ENCODE results near the gene TPST1.
"Not testable (repeated sequence)": the region's sequence is repeated elsewhere in the genome, so short reads cannot be mapped to it uniquely, and the experiment has no call there.

The TPST1 gene

DNA sequence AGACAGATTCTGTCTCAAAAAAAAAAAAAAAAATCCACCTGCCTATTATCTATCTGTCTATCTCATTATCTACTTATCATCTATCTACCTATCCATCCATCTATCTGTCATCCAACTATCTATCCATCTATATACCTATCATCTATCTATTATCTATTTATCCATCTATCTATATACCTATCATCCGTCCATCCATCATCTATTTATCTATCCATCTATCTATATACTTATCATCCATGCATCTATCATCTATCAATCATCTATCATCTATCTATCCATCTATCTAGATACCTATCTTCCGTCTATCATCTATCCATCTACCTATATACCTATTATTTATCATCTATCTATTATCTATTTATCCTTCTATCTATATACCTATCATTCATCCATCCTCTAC, 16.5 kb upstream of the TPST1 start:
- DNase-seq (ENCODE audit: low read depth) = no peak

DNA sequence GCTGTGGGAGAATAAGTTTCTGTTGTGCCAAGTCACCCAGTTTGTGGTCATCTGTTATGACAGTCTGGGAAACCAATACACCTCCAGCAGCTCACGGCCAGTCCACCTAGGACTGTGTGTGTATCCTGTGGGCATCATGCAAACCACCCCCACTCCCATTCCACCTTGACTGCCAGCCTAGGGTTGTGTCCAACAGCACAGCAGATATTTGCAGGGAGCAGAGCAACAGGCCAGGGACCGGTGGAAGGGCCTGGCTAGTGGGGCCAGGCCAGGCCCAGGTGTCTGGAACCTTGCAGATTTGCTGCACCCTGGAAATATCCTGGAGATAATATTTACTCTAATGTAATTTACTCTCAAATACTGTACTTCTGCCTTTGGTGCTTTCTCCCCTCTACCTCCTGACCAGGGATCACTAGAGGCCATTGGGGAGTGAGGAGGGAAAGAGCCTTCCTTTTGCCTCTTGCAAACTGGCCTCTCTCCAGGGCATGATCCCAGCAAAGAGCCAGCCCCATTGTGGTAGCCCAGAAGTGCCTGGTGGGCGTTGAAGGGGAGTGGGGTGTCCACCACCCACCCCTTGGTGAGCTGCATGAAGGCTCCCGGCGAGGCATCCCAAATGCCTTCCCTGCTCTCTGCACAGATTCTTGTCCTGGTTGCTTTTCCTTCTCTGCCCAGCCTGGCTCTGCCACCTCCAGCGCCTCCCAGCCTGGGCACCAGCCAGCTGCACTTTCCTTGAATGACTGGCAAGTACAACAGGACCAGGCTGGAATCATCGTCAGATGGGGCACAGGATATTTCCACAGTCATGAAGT, 15.2 kb upstream of the TPST1 start:
- no peak for DNase-seq (ENCODE audit: low read depth)

DNA sequence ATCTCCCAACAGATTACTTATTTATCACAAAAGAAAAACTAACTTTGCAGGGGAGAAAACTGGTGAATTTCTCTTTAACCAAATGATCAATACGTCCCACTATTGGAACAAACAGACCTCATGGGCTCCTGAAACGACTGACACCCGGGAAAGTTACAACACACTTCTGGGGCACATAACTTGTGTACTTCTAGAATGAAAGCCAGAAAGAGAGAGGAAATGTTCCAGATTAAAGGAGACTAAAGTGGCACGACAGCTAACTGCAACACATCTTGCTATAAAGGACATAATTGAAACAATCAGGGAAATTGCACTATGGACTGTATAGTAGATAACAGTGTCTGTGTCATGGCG, 14.7 kb upstream of the TPST1 start:
- DNase-seq (ENCODE audit: low read depth) = no peak

DNA sequence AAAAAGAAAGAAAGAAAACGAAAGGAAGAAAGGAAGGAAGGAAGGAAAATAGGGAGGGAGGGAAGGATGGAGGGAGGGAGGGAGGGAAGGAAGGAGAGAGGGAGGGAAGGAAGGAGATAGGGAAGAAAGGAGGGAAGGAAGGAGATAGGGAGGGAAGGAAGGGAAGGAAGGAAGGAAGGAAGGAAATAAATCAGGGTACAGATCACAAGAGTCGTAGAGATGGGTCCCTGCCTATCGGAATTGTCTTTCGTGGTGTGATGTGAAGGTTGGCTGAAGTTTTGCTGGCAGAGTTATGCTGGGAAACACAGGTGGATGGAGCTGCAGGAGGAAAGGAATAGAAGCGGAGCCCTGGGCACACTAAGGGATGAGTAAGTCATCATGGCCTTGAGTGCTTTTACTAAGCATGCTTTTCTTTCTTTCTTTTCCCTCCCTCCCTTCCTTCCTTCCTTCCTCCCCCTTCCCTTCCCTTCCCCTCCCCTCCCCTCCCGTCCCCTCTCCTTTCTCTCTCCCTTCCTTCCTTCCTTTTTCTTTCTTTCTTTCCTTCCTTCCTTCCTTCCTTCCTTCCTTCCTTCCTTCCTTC, 11.9 kb upstream of the TPST1 start:
- no peak for DNase-seq (ENCODE audit: low read depth)

DNA sequence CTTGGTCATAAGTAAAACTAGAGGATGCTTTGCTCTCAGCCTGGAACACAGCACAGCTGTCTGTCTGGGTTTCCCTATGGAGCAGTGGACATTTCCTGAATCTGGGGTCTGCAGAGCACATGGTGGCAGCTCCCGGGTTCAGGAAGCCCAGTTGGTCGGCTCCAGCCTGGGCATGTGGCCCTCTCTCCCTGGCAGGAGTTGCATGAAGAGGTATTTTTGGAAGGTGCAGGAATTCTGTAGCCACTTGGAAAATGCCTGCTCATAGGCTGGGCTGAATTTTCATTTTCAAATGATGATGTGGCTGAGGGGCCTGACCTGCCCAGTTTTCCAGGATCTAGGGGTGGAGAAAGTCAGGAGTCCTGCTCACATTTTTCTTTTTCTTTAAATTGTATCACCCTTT, 6.7 kb upstream of the TPST1 start:
- no peak for DNase-seq (ENCODE audit: low read depth)

DNA sequence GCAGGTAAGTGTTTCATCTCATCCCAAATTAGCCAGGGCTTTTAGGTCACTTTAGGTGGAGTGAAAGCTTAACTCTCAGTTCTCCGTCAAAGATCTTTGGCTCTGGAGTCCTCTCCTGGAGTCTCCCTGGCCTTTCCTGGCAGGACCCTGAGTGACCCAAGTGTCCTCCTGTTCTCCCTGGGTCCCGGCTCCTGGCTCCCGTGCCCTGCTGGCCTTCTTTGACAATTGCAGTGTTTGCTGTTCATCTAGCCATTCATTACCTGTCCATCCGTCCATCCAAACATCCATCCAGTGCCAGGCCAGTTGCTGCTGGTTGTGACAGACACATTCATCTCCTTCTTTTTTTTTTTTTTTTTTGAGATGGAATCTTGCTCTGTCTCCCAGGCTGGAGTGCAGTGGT, 6.2 kb upstream of the TPST1 start:
- no peak for DNase-seq (ENCODE audit: low read depth)

DNA sequence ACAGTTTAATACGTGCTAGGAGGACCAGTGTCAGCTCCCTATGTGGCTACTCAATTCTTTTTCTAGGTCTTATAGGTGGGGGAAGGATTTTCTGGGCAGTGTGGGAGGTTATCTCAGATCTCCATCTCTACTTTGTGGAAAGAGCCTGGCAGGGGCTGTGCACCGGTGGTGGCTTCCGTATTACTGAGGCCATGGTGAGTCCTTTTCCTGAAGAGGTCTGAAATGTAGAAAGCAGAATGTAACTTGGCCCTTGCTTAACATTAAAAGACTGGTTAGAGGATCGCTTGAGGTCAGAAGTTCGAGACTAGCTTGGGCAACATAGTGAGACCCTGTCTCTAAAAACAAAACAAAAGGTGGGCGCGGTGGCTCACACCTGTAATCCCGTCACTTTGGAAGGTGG, 2.7 kb upstream of the TPST1 start:
- DNase-seq (ENCODE audit: low read depth) = no peak

DNA sequence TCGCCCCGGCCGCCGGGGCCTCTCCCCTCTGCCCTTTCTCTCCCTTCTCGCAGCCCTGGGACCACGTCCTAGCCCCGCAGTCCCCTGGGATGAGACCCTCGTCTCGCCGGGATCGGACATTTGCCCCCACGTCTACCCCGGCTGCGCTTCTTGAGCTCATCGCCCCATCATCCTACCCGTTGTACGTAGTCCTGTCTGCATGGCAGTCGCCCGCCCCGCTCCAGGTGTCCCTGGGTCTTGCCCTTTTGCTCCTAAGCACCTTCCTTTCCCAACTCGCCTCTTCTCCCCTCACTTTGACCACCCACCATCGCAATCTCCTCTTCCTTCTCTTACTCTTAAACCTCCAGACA, 582 bp downstream of the TPST1 start:
- DNase-seq (ENCODE audit: low read depth) = no peak

DNA sequence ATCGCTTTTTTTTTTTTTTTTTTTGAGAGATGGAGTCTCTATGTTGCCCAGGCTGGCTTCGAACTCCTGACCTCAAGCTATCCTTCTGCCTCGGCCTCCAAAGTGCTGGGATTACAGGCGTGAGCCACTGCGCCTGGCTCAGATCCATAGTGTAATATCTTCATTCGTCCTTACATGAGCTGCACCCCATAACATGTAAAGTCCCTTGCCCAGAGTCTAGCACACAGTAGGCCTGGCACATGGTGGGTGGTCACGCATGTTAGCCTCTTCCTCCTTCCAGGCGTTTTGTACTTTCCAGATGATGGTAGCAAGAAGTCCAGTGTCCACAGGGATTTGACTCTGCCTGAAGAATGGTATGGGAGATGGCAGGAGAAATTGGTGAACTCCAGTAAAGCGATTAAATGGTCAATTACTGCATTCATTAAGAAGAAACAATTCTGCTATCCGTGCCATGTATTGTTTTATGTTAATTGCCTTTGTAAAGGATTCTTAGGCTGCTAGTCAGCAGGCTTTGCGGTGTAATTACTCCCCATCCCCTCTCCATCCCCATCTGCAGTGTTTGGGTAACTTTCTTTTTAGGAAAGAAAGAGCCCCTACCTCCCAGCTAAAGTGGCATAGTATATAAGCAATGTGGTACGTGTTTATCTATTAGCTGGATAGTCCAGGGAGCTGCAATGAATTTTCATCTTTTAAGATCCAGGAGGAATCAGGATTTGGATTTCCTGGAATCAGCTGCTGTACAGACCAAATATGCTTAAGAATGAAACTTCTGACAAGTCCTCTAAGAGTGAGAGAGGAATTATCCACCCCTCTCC, 1.2 kb downstream of the TPST1 start:
- no peak for DNase-seq (ENCODE audit: low read depth)

DNA sequence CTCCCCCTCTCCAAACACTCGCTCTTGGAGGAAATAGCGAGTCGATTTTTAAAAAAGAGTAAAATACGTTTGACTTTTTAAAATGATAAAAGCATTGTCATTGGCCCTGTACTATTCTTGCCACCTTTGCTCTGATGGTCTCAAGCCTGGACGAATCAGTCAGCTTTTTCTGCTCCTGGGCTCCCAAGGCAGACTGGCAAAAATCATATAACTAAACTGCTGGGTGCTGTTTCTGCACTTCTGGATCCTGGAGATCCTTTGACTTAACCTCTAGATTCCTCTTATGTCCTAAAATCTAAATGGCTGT, 1.8 kb downstream of the TPST1 start:
- DNase-seq (ENCODE audit: low read depth) = no peak

DNA sequence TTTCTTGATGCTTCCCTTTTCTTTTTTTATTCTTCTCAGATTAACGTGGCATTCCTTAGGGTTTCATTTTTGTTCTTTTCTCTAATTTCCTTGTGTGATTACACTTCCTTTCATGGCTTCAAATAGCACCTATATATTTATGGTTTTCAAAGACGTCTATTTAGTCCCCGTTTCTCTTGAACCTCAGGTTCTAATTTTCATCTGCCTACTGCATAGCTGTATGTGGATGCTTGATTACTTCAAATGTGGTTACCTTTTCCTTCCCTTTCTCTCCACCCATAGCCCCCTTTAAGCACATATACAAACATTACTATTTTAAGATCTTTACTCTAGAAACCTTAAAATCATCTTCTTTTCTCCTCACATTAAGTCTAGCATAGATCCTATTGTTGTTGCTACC, 2.4 kb downstream of the TPST1 start:
- no peak for DNase-seq (ENCODE audit: low read depth)

DNA sequence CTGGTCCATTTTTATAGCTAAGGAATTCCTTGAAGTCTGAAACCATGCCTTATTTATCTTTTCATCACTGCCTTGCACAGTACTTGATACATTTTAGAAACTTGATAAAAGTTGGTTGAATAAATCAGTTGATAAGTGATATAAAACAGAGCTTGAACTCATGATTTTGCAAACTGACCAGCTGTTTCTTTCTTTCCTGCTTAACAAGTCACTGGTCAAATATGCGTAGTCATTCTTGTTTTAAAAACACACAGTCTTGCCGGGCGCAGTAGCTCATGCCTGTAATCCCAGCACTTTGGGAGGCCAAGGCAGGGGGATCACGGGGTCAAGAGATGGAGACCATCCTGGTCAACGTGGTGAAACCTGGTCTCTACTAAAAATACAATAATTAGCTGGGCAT, 6.3 kb downstream of the TPST1 start:
- DNase-seq (ENCODE audit: low read depth) = no peak

DNA sequence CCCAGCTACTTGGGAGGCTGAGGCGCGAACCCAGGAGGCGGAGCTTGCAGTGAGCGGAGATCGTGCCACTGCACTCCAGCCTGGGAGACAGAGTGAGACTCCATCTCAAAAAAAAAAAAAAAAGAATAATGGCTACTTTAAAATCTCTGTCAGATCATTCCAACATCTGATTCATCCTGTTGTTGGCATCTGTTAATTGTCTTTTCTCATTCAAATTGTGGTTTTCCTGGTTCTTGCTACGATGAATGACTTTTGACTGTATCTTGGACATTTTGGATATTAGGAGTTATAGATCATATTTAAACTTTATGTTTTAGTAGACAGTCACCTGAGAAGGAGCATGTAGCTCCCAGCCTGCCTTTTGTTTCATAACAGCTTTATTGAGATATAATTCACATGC, 8.5 kb downstream of the TPST1 start:
- no peak for DNase-seq (ENCODE audit: low read depth)

DNA sequence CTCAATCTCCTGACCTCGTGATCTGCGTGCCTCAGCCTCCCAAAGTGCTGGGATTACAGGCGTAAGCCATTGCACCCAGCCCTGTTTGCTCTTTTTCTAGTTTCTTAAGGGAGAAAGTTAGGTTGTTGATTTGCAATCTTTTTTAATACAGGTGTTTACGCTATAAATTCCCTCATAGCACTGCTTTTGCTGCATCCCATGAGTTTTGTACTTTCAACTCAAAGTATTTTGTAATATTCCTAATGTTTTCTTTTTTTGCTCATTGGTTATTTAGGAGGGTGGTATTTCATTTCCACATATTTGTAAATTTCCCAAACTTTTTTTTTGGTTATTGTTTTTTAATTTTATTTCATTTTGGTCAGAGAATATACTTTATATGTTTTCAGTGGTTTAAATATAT, 11.6 kb downstream of the TPST1 start:
- no peak for DNase-seq (ENCODE audit: low read depth)

DNA sequence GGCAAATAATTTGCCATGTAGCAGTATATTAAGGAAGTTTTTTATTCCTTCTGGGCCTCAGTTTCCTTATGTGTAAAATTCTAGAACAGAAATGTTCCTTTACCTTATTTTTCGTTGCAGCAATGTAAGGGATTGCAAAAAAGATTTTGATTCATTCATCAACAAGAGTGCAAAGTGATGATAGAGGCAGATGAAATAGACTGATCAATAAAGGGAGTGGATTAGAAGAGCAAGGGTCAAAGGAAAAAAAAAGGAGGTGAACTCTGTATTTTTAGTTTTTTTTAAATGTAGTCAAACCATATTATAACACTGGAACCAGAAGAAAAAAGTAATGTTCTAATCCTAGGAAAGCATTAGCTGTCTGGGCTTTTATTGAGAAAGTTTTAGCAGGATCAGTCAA, 14.7 kb downstream of the TPST1 start:
- no peak for DNase-seq (ENCODE audit: low read depth)

DNA sequence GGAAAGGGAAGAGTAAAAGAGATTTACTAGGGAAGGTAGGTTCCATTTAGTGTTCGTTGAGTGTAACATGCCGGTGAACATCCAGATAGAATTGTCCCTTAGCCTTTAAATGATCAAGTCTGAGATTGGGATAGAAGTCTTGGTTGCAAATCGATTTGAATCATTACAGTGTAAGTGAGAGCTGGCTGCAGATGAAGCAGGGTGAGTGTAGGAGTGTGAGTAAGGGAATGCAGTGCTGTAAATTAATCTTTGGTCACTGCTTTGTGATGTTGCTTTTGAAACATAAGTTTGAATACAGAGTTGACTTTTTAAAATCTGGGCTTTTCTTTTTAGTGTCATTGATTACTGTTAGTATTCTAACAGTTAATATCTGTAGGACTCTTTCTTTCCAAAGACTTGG, 16.3 kb downstream of the TPST1 start:
- DNase-seq (ENCODE audit: low read depth) = no peak

DNA sequence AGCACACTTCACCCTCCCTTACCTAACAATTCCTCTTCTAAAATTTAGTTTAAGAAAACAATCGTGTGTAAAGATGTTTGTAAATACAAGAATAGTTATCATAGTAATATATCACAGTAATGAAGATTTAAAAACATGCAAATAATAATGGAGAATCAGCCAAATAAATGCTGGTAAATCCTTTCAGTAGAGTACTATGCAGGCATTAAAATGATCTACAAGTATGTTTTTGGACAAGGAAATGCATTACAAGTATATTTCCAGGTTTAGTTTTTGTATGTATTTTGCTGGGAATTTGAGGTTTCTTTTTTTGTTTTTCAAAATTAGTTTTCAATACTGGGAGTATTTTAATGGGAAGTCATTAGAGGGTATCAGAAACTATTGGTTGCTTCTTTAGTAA, 22.7 kb downstream of the TPST1 start:
- no peak for DNase-seq (ENCODE audit: low read depth)

DNA sequence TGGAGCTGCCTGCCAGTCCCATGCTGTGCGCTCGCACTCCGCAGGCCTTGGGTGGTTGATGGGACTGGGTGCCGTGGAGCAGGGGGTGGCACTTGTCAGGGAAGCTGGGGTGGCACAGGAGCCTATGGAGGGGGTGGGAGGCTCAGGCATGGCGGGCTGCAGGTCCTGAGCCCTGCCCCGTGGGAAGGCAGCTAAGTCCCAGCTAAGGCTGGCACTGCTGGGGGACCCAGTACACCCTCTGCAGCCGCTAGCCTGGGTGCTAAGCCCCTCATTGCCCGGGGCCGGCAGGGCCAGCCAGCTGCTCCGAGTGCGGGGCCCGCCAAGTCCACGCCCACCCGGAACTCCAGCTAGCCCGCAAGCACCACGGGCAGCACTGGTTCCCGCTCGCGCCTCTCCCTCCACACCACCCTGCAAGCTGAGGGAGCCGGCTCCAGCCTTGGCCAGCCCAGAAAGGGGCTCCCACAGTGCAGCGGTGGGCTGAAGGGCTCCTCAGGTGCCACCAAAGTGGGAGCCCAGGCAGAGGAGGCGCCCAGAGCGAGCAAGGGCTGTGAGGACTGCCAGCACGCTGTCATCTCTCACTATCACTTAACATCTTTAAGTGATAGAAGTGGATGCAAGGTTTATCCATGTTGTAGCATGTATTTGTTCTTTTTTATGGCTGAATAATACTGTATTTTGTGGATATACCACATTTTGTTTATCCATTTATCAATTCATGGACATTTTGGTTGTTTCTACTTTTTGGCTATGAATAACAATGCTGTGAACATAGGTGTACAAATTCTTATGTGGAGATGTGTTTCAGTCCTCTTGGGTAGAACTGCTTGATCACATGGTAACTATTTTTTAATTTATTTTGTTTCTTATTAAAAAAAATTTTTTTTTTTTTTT, 26.4 kb downstream of the TPST1 start:
- DNase-seq (ENCODE audit: low read depth) = not testable (repeated sequence)

DNA sequence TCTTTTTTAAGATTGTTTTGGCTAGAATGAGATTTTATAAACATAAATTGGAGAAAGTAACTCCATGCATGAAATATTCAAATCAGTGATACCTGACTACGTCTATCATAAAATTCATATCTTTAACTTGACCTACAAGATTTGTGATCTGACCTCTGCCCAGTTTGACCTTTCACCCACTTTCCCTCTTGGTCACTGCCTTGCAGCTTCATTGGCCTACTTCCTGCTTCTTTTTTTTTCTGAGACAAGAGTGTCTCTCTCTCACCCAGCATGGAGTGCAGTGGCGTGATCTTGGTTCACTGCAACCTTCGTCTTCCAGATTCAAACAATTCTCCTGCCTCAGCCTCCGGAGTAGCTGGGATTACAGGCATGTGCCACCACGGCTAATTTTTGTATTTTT, 28.5 kb downstream of the TPST1 start:
- no peak for DNase-seq (ENCODE audit: low read depth)

DNA sequence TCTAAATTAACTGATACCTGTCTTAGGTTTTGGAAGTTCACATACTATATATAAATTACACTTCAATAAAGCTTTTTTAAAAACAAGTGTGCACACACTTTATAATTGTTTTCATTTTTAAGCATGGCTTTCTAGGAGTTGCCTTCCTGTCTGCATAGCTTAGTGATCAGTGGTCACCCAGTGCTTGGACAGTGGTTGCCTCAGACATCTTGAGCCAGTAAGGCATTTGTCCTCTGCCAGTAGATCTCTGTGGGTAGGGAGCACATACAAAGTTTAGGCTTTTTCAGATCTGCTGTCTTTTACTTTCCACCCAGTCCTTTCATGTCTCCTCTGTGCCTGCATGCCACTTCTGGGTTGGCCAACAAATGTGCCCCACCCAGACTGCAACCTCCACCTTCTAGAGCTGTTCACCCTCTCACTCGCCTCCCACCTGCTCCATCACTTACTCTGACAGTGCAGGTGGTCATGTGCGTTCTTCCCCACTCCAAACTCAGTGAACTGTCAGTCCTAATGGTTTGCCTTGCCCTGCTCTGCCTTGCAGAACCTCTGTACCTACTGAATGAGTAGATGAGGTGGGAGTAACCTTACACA, 31.7 kb downstream of the TPST1 start:
- no peak for DNase-seq (ENCODE audit: low read depth)

DNA sequence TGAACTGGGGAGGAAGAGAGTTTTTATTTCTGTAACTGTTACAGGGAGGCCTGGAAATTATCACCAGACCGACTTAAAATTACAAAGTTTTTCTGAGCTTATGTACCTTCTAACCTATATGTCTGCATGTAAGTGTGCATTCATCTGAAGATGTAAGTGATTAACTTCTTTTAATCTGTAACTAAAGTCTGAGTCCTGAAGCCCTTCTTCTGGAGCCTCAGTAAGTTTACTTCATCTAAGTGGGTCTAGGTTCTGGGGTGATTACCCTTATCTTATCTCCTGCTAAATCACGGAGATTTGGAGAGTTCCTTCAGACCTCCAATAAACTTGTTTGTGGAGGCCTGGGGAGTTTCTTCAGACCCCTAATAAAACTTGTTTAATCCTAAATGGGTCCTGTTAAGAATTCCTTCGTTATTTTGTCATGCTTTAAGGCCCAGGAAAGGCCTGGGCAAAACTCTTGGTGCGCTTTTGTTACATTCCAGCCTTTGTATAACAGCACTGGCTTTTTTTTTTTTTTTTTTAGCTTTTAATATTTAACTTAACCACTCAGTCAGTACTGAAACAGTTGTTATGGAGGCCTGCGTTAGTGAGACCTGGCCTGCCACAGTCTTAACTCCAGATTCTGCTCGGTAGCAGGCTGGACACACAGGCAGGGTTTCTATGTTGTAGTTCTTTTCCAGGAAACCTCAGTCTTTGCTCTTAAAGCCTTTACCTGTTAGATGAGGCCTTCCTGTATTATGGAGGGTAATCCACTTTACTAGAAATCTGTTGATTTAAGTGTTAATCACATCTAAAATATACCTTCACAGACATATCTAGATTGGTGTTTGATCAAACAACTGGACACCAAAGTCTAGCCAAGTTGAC, 33.0 kb downstream of the TPST1 start:
- DNase-seq (ENCODE audit: low read depth) = no peak

Measured in stimulated activated CD8-positive, alpha-beta memory T cell treated with anti-CD3 and anti-CD28 coated beads, Interleukin-4, amount 100 ng/mL, for 24 hours (primary cell).